Activated CD4-positive, alpha-beta T cell treated with anti-CD3 and anti-CD28 coated beads, Interleukin-2, amount 10 ng/mL, durations not matched to agents 7 days and 5 days (primary cell): Measurements from ENCODE around the gene SEMA3E. TPM values are rescaled to one million over a fixed set of nuclear protein-coding genes. Genes with fewer than 3 reads are reported as not detected.
"Not testable (repeated sequence)": the region's sequence is repeated elsewhere in the genome, so short reads cannot be mapped to it uniquely, and the experiment has no call there.

Source experiments
- CTCF ChIA-PET: fragments of 350-600 bp; sonication (Branson Sonifier 250); formaldehyde crosslinking; loops from one replicate; lab custom pipeline; 2021; ENCODE audit warnings: antibody characterized with exemption; lab: Charles Lee
- POLR2A ChIA-PET: fragments of 350-600 bp; sonication (Branson Sonifier 250); formaldehyde crosslinking; loops from one replicate; lab custom pipeline; 2021; ENCODE audit warnings: antibody characterized with exemption; lab: Charles Lee
- DNase-seq: peaks from one replicate; pipeline ENCODE4 v3.0.0-alpha.2; 2020
- H3K27ac Mint-ChIP-seq: one replicate; pipeline ENCODE4 v1.8.0; 2021; ENCODE audit warnings: mild to moderate bottlenecking, moderate library complexity, mixed read lengths
- H3K27me3 Mint-ChIP-seq: one replicate; pipeline ENCODE4 v1.8.0; 2021; ENCODE audit warnings: mixed read lengths
- H3K36me3 Mint-ChIP-seq: one replicate; pipeline ENCODE4 v1.8.0; 2021; ENCODE audit warnings: low read depth, mixed read lengths
- H3K4me1 Mint-ChIP-seq: one replicate; pipeline ENCODE4 v1.8.0; 2021; ENCODE audit warnings: mixed read lengths
- H3K4me3 Mint-ChIP-seq: one replicate; pipeline ENCODE4 v1.8.0; 2021; ENCODE audit warnings: mild to moderate bottlenecking, moderate library complexity, mixed read lengths
- H3K9me3 Mint-ChIP-seq: one replicate; pipeline ENCODE4 v1.8.0; 2021; ENCODE audit warnings: mixed read lengths
- total RNA-seq, 2 experiments: library from RNA; stranded (reverse); gene quantifications; one replicate each; pipeline ENCODE4 v1.2.3, GENCODE V29; 2021

SEMA3E gene
- not detected for total RNA-seq

- Mint-ChIP-seq H3K9me3 (no peaks in the 10 kb centered on the region), H3K27me3 (peaks cover 12% of the 10 kb centered on the region), H3K27ac (no peak within 1 kb of the TSS), H3K4me3 (no peak within 1 kb of the TSS), H3K4me1 (no peaks in the 10 kb centered on the region), H3K36me3 (no peaks in the 10 kb centered on the region)
- CTCF ChIA-PET = no interaction called here
- no peak for DNase-seq
- POLR2A ChIA-PET = no interaction called here
These were observed at the start of gene SEMA3E for GRCh38 chr7:83648464-83649241. Gene SEMA3E, minus strand, starts transcription at chr7:83649139.

DNA sequence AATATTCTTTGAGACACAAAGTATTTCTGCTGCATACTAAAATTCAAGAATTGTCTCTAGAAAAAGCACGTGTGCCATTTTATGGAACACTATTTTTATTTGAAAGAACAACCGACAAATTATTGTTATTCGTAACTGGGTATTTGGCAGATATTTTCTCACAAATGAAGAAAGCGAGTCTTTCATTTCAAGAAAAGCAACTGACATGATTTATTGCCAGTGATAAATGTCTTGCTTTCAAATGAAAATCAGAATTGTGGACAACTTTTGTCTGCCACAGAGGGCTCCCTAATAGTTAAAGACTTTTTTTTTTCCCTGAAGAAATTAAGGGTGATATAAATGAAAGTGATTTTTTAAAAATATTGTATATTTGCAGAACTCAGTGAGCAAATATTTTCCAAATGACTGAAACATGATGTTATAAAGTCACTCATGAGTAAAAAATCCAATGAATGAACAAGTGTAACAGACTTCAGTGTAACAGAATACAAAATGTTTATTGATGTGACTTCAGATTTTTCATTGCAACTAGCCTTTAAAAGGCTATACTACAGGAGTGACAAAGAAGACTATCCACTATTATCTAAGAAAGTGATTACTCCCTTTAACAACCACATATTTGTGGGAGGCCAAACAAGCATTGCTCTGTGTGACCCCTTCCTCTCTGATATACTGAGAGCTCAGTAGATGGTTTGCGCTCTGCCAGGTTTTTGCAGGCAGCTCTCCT lies 49.0 kb upstream of the SEMA3E start:
- ChIA-PET CTCF (no interaction called here), POLR2A (no interaction called here)
- Mint-ChIP-seq H3K4me3 (no peak overlapping the region), H3K4me1 (no peaks in the 10 kb centered on the region), H3K36me3 (no peaks in the 10 kb centered on the region), H3K9me3 (no peaks in the 10 kb centered on the region), H3K27ac (no peak overlapping the region), H3K27me3 (no peaks in the 10 kb centered on the region)
- no peak for DNase-seq

DNA sequence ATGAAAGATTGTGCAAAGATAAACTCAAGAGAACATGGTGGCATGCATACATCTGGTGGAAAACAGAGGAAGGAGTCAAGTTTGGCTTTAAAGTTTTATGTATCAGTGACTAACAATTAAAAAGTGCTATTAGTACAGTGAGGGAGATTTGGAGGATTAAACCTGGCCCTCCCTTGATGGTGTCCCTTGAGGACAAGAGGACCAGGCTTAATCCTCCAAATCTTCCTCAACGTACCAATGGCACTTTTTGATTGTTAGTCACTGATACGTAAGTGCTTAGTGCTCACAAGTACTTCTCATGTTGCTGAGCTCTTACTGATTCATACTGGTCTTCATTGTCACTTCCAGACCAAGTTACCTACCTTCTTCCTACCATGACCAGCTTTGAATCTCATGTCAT lies 47.2 kb upstream of the SEMA3E start:
- ChIA-PET CTCF (no interaction called here), POLR2A (no interaction called here)
- H3K9me3 Mint-ChIP-seq = no peaks in the 10 kb centered on the region
- no peak for DNase-seq
- H3K27me3 Mint-ChIP-seq = no peaks in the 10 kb centered on the region
- no peak overlapping the region for H3K4me3 Mint-ChIP-seq
- no peaks in the 10 kb centered on the region for H3K36me3 Mint-ChIP-seq
- no peak overlapping the region for H3K27ac Mint-ChIP-seq
- no peaks in the 10 kb centered on the region for H3K4me1 Mint-ChIP-seq

- H3K36me3 Mint-ChIP-seq = no peaks in the 10 kb centered on the region
These were observed 46.4 kb upstream of the SEMA3E start for GRCh38 chr7:83695128-83695960.

GRCh38 chr7:83693256-83693655 lies 44.3 kb upstream of the SEMA3E start:
- no peak for DNase-seq
- no peaks in the 10 kb centered on the region for H3K27me3 Mint-ChIP-seq
- no peaks in the 10 kb centered on the region for H3K36me3 Mint-ChIP-seq
- H3K9me3 Mint-ChIP-seq = no peaks in the 10 kb centered on the region
- POLR2A ChIA-PET = no interaction called here
- H3K4me3 Mint-ChIP-seq = no peak overlapping the region
- CTCF ChIA-PET = no interaction called here
- no peak overlapping the region for H3K27ac Mint-ChIP-seq
- H3K4me1 Mint-ChIP-seq = no peaks in the 10 kb centered on the region

More at GRCh38 chr7:83695128-83695960, 46.4 kb upstream of the SEMA3E start:
- POLR2A ChIA-PET = no interaction called here
- Mint-ChIP-seq H3K9me3 (no peaks in the 10 kb centered on the region), H3K27me3 (no peaks in the 10 kb centered on the region), H3K4me3 (no peak overlapping the region), H3K27ac (no peak overlapping the region), H3K4me1 (no peaks in the 10 kb centered on the region)
- no peak for DNase-seq
- CTCF ChIA-PET = no interaction called here

DNA sequence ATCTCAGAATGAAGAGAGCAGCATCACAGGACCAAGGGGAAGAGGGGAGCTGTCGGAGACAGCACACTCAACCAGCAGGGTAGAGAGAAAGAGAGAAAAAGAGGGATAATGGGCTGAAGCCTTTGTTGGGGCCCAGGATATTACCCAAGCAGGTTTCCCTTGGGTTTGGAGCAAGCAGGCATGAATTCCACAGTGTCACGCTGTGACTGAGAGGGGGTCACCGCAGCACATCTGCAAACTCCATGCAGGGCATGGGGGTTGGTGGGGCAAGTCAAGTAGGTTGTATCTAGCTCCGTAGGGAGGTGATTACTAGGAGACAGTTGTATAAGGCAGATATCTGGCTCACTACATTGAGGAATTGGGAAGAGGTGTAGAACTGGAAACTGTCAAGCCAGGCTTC lies 42.2 kb upstream of the SEMA3E start:
- H3K27me3 Mint-ChIP-seq = no peaks in the 10 kb centered on the region
- no peak overlapping the region for H3K27ac Mint-ChIP-seq
- H3K9me3 Mint-ChIP-seq = no peaks in the 10 kb centered on the region
- H3K36me3 Mint-ChIP-seq = no peaks in the 10 kb centered on the region
- H3K4me3 Mint-ChIP-seq = no peak overlapping the region
- no peaks in the 10 kb centered on the region for H3K4me1 Mint-ChIP-seq
- ChIA-PET CTCF (no interaction called here), POLR2A (no interaction called here)
- DNase-seq = no peak

GRCh38 chr7:83689855-83690254 lies 40.9 kb upstream of the SEMA3E start:
- ChIA-PET POLR2A (no interaction called here), CTCF (interaction anchor here (0.5 kb wide), 1 partner anchor 163 kb away, joined by 4 read pairs; no protein-coding TSS in a partner anchor)
- H3K4me1 Mint-ChIP-seq = no peaks in the 10 kb centered on the region
- H3K27me3 Mint-ChIP-seq = no peaks in the 10 kb centered on the region
- H3K36me3 Mint-ChIP-seq = no peaks in the 10 kb centered on the region
- no peak for DNase-seq
- H3K27ac Mint-ChIP-seq = no peak overlapping the region
- H3K9me3 Mint-ChIP-seq = no peaks in the 10 kb centered on the region
- H3K4me3 Mint-ChIP-seq = no peak overlapping the region

DNA sequence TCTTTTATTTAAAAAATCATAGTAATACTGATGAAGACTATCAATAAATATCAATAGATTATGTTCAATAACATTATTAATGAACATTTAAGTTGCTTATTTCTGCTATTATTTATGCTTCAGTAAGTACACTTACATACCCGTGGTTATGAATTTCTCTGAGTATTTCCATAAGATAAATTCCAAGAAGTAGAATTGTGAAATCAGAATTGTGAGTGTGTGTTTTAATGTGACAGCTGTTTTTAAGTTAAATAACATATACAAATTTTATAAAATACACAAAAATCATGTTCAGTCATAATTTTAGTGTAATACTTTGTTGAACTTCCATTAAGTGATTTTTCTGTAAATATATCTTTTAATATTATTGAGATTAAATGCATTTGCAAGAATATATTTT lies 37.5 kb upstream of the SEMA3E start:
- no peak for DNase-seq
- ChIA-PET POLR2A (no interaction called here), CTCF (no interaction called here)
- no peaks in the 10 kb centered on the region for H3K36me3 Mint-ChIP-seq
- no peaks in the 10 kb centered on the region for H3K4me1 Mint-ChIP-seq
- no peaks in the 10 kb centered on the region for H3K27me3 Mint-ChIP-seq
- no peak overlapping the region for H3K27ac Mint-ChIP-seq
- no peaks in the 10 kb centered on the region for H3K9me3 Mint-ChIP-seq
- no peak overlapping the region for H3K4me3 Mint-ChIP-seq

- no peak overlapping the region for H3K4me3 Mint-ChIP-seq
- no peaks in the 10 kb centered on the region for H3K4me1 Mint-ChIP-seq
- H3K9me3 Mint-ChIP-seq = no peaks in the 10 kb centered on the region
- POLR2A ChIA-PET = interaction anchor here (0.6 kb wide), 1 partner anchor 176 kb away, joined by 4 read pairs; no protein-coding TSS in a partner anchor
- CTCF ChIA-PET = no interaction called here
- H3K27me3 Mint-ChIP-seq = no peaks in the 10 kb centered on the region
- no peaks in the 10 kb centered on the region for H3K36me3 Mint-ChIP-seq
- H3K27ac Mint-ChIP-seq = no peak overlapping the region
- DNase-seq = no peak
These were observed 36.0 kb upstream of the SEMA3E start for GRCh38 chr7:83684928-83685327.

DNA sequence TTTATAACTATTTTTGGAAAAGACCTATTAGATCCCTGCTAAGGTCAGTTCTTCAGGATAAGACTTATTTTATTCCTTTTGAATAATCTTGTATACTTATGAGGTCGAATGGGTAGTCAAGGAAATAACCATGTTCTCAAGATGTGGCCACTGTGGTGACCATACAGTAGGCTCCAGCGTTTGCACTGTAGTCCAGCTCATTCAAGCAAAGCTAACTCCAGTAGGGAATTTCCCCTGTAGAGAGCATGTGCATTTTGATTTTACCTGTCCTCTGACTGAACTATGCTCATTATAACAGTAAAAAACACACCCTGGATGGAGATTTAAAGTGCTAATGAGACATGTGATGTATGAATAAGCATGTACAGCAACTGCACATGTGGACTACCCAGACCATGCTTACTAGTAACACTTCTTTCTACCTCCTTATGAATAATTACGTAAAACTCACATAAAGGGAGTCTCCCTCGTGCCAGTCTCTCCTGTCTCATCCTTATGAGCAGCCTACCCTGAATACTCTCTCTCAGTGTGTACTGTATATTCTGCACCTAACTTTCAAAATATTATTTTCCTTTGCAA lies 32.4 kb upstream of the SEMA3E start:
- H3K4me3 Mint-ChIP-seq = no peak overlapping the region
- no peak for DNase-seq
- POLR2A ChIA-PET = no interaction called here
- H3K4me1 Mint-ChIP-seq = no peaks in the 10 kb centered on the region
- no peaks in the 10 kb centered on the region for H3K27me3 Mint-ChIP-seq
- H3K27ac Mint-ChIP-seq = no peak overlapping the region
- no peaks in the 10 kb centered on the region for H3K36me3 Mint-ChIP-seq
- no peaks in the 10 kb centered on the region for H3K9me3 Mint-ChIP-seq
- CTCF ChIA-PET = no interaction called here

DNA sequence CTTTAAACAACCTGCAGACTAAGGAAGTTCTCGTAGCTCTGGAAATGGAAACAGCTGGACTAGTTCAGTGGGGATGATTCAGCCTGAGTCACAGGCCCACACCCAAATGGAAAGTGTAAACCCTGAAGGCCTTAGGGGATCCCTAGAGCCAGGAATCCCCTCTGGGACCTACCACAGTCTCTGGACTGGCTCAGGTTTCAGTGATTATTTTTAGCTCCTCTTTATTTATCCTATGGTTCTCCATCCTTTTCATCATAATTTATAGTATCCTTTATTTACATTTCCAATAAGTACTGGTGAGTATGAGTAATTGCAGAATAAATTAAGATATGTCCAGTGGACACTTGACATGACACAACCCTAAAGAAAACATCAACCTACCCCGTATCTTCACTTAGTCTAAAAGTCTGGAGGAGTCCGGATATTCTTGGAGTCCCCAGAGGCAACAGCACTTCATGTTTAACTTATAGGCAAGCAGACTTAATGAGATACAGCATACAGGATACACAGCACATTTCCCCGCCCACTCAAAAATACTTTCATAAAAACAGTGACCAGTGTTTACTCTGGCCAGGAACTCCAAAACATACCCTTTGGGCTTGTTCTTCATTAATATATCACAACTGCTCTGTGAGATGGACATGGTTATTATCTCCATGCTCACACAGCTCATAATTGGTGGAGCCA lies 28.4 kb upstream of the SEMA3E start:
- H3K4me3 Mint-ChIP-seq = no peak overlapping the region
- no peak for DNase-seq
- no peaks in the 10 kb centered on the region for H3K36me3 Mint-ChIP-seq
- H3K27me3 Mint-ChIP-seq = no peaks in the 10 kb centered on the region
- H3K9me3 Mint-ChIP-seq = no peaks in the 10 kb centered on the region
- no peaks in the 10 kb centered on the region for H3K4me1 Mint-ChIP-seq
- POLR2A ChIA-PET = no interaction called here
- H3K27ac Mint-ChIP-seq = no peak overlapping the region
- CTCF ChIA-PET = no interaction called here

- H3K27me3 Mint-ChIP-seq, H3K27ac Mint-ChIP-seq, POLR2A ChIA-PET, H3K9me3 Mint-ChIP-seq, CTCF ChIA-PET, H3K4me1 Mint-ChIP-seq, H3K4me3 Mint-ChIP-seq, H3K36me3 Mint-ChIP-seq, DNase-seq: not testable (repeated sequence)
These were observed 24.4 kb upstream of the SEMA3E start for GRCh38 chr7:83673291-83673690.
